ENCODE measurements around the gene HES6.

The HES6 gene

GRCh38 chr2:238239863-238240756 is at the start of gene HES6:
TSS of gene HES6 (minus strand) at chr2:238240038. CDS start at chr2:238239905, 133 bp downstream.
- DNase-seq (ENCODE audit: extremely low spot score): peak; percentile 93
- ChIA-PET POLR2A (no interaction called here), CTCF (interaction anchor here (1.0 to 1.5 kb wide), 4 partner anchors 10 to 26 kb away, joined by 3 read pairs; no protein-coding TSS in a partner anchor)
- TF ChIP-seq CTCF (IDR thresholded peaks at IDR 0.05; ENCODE audit: control extremely low read depth, extremely low read depth, low read depth, missing control alignments): no peak

GRCh38 chr2:238289574-238289973 is 49.7 kb upstream of the HES6 start:
- POLR2A ChIA-PET: interaction anchor here (0.5 to 0.6 kb wide), 2 partner anchors 104 to 308 kb away, joined by 3 to 4 read pairs; no protein-coding TSS in a partner anchor
- DNase-seq (ENCODE audit: extremely low spot score): no peak
- CTCF ChIA-PET: interaction anchor here (0.9 to 1.5 kb wide), 2 partner anchors 25 to 175 kb away, joined by 3 to 4 read pairs; no protein-coding TSS in a partner anchor
- no peak for TF ChIP-seq CTCF (IDR thresholded peaks at IDR 0.05; ENCODE audit: control extremely low read depth, extremely low read depth, low read depth, missing control alignments)

GRCh38 chr2:238288650-238289573 is 49.1 kb upstream of the HES6 start:
- ChIA-PET POLR2A (interaction anchor here (0.6 to 1.8 kb wide), 2 partner anchors 10 to 104 kb away, joined by 3 to 4 read pairs; no protein-coding TSS in a partner anchor), CTCF (interaction anchor here (0.7 to 2.2 kb wide), 7 partner anchors 10 to 176 kb away, joined by 3 to 5 read pairs (median 4); no protein-coding TSS in a partner anchor)
- TF ChIP-seq CTCF (IDR thresholded peaks at IDR 0.05; ENCODE audit: control extremely low read depth, extremely low read depth, low read depth, missing control alignments): peak; percentile 35
- DNase-seq (ENCODE audit: extremely low spot score): peak; percentile 98

- TF ChIP-seq CTCF (IDR thresholded peaks at IDR 0.05; ENCODE audit: control extremely low read depth, extremely low read depth, low read depth, missing control alignments): no peak
- DNase-seq (ENCODE audit: extremely low spot score): peak; percentile 46
- ChIA-PET CTCF (interaction anchor here (1.0 to 2.2 kb wide), 5 partner anchors 10 to 177 kb away, joined by 3 to 5 read pairs (median 4); no protein-coding TSS in a partner anchor), POLR2A (interaction anchor here (0.6 to 1.8 kb wide), 2 partner anchors 9 to 43 kb away, joined by 4 read pairs; no protein-coding TSS in a partner anchor)
Measured at GRCh38 chr2:238287737-238288649, 48.2 kb upstream of the HES6 start, which contains the start of gene PER2. TSS of gene PER2 (minus strand) at chr2:238288610. CDS start at chr2:238277936, 10,674 bp downstream.

GRCh38 chr2:238286987-238287736 is 47.3 kb upstream of the HES6 start:
- POLR2A ChIA-PET: interaction anchor here (0.6 to 1.8 kb wide), 2 partner anchors 8 to 42 kb away, joined by 4 read pairs; no protein-coding TSS in a partner anchor
- CTCF ChIA-PET: interaction anchor here (1.0 to 2.2 kb wide), 5 partner anchors 9 to 24 kb away, joined by 3 to 5 read pairs (median 4); no protein-coding TSS in a partner anchor
- DNase-seq (ENCODE audit: extremely low spot score): no peak
- TF ChIP-seq CTCF (IDR thresholded peaks at IDR 0.05; ENCODE audit: control extremely low read depth, extremely low read depth, low read depth, missing control alignments): no peak

All from GM10248 (cell line).